HepG2 (cell line): ENCODE measurements around the gene GZF1. TPM values are rescaled to one million over a fixed set of nuclear protein-coding genes. Genes with fewer than 3 reads are reported as not detected.
A peak's percentile ranks its signal among the peaks of the same experiment; 100 is the strongest.

Source experiments
- ARID4A ChIP-seq: sonication (generic); formaldehyde crosslinking; IDR thresholded peaks from 2 replicates; pipeline ENCODE4 v1.5.0; 2020; ENCODE audit warnings: mild to moderate bottlenecking, missing genetic modification reagents, borderline replicate concordance
- CCDC6 ChIP-seq: sonication (generic); formaldehyde crosslinking; IDR thresholded peaks from 2 replicates; pipeline ENCODE4 v1.8.1; 2022; ENCODE audit warnings: mild to moderate bottlenecking, missing genetic modification reagents, moderate library complexity
- FLYWCH1 ChIP-seq: sonication (generic); formaldehyde crosslinking; IDR thresholded peaks from 2 replicates; pipeline ENCODE4 v1.8.1; 2023; ENCODE audit warnings: mild to moderate bottlenecking, missing genetic modification reagents
- MAFG ChIP-seq: sonication (generic); formaldehyde crosslinking; IDR thresholded peaks from 2 replicates; pipeline ENCODE4 v1.5.1; 2020; ENCODE audit warnings: mild to moderate bottlenecking, missing genetic modification reagents
- MED1 ChIP-seq: sonication (generic); formaldehyde crosslinking; IDR thresholded peaks from 2 replicates; pipeline ENCODE4 v1.4.0; 2020; ENCODE audit warnings: missing genetic modification reagents
- MEIS2 ChIP-seq: sonication (generic); formaldehyde crosslinking; IDR thresholded peaks from 2 replicates; pipeline ENCODE4 v1.9.0; 2021; ENCODE audit warnings: mild to moderate bottlenecking, missing genetic modification reagents
- PAF1 ChIP-seq: IDR thresholded peaks from 2 replicates; pipeline ENCODE4 v1.6.1; 2016; ENCODE audit warnings: missing genetic modification reagents, missing compliant biosample characterization
- PHF21A ChIP-seq: sonication (generic); formaldehyde crosslinking; IDR thresholded peaks from 2 replicates; pipeline ENCODE4 v1.5.0; 2020; ENCODE audit warnings: mild to moderate bottlenecking, missing genetic modification reagents
- RBAK ChIP-seq: sonication (generic); formaldehyde crosslinking; IDR thresholded peaks from 2 replicates; pipeline ENCODE4 v1.5.1; 2020; ENCODE audit warnings: mild to moderate bottlenecking, missing genetic modification reagents
- SMYD3 ChIP-seq: sonication (generic); formaldehyde crosslinking; IDR thresholded peaks from 2 replicates; pipeline ENCODE4 v1.8.1; 2023; ENCODE audit warnings: mild to moderate bottlenecking, missing genetic modification reagents
- SP1 ChIP-seq, 2 experiments: fragments of 450-650 bp in 1 of 2; sonication (generic) in 1 of 2; formaldehyde crosslinking in 1 of 2; IDR thresholded peaks; 2 replicates each; pipeline versions ENCODE4 v1.4.0 to v1.6.1; 2016 to 2020; ENCODE audit warnings: missing genetic modification reagents in 1 of 2
- SRSF9 ChIP-seq: fragments of 200-400 bp; formaldehyde crosslinking; IDR thresholded peaks from 2 replicates; pipeline ENCODE4 v1.6.1; 2018; ENCODE audit warnings: borderline replicate concordance, mild to moderate bottlenecking, low read depth, low read length; ENCODE audit not compliant: insufficient read depth, poor library complexity, severe bottlenecking
- STAT5B ChIP-seq: sonication (generic); formaldehyde crosslinking; IDR thresholded peaks from 2 replicates; pipeline ENCODE4 v1.4.0; 2020; ENCODE audit warnings: missing genetic modification reagents
- ZBTB10 ChIP-seq: sonication (generic); formaldehyde crosslinking; IDR thresholded peaks from 2 replicates; pipeline ENCODE4 v1.4.0; 2020; ENCODE audit warnings: missing genetic modification reagents, borderline replicate concordance
- ZNF292 ChIP-seq: sonication (generic); formaldehyde crosslinking; IDR thresholded peaks from 2 replicates; pipeline ENCODE4 v1.8.1; 2022; ENCODE audit warnings: mild to moderate bottlenecking, low read depth, missing genetic modification reagents, borderline replicate concordance
- ZNF484 ChIP-seq: sonication (generic); formaldehyde crosslinking; IDR thresholded peaks from 2 replicates; pipeline ENCODE4 v1.5.1; 2020; ENCODE audit warnings: mild to moderate bottlenecking, low read depth, missing genetic modification reagents, borderline replicate concordance
- ZNF639 ChIP-seq: conservative IDR thresholded peaks from 2 replicates; pipeline ENCODE4 v1.6.1; 2018; ENCODE audit warnings: missing genetic modification reagents
- ZNF749 ChIP-seq: sonication (generic); formaldehyde crosslinking; IDR thresholded peaks from 2 replicates; pipeline ENCODE4 v1.8.0; 2022; ENCODE audit warnings: mild to moderate bottlenecking, missing genetic modification reagents, moderate library complexity, borderline replicate concordance
- ZSCAN20 ChIP-seq: sonication (generic); formaldehyde crosslinking; IDR thresholded peaks from 2 replicates; pipeline ENCODE4 v1.4.0; 2020; ENCODE audit warnings: missing genetic modification reagents, mild to moderate bottlenecking, borderline replicate concordance
- ZSCAN9 ChIP-seq: IDR thresholded peaks from 2 replicates; pipeline ENCODE4 v1.6.1; 2016; ENCODE audit warnings: borderline replicate concordance
- polyA plus RNA-seq, 8 experiments: library from polyadenylated mRNA; depleted of rRNA in 3 of 8; stranded (reverse) in 7 of 8; unstranded in 1 of 8; fragments of >200 nt; fragmentation: Illumina TruSeq in 4 of 8; extraction: Trizol in 4 of 8; gene quantifications; 2 replicates each; pipeline versions ENCODE4 v1.2.1 to v1.2.3, GENCODE V29; 2011 to 2016; ENCODE audit warnings: low read depth in 4 of 8, missing spikeins in 1 of 8, mixed read lengths in 1 of 8; ENCODE audit not compliant: insufficient read depth in 1 of 8
- total RNA-seq, 5 experiments: library from RNA; depleted of rRNA; stranded (reverse); fragments of >200 nt; fragmentation: Illumina TruSeq; extraction: Trizol; gene quantifications; 2 replicates each; pipeline ENCODE4 v1.2.3, GENCODE V29; 2016; ENCODE audit warnings: low read depth in 1 of 5

Gene GZF1
- total and polyA plus RNA-seq, 2 of the 13 experiments (the other 11 are each of a cell fraction or from before 2014, with no cell fraction given): 16.9 to 26.0 TPM

GRCh38 chr20:23361476-23362391 lies at the start of gene GZF1 (continued):
- TF ChIP-seq MEIS2 (CRISPR knock-in tag): peak; percentile 88; the same call in 1 of the 2 replicates
- peak; percentile 32; the same call in 1 of the 2 replicates for TF ChIP-seq SMYD3 (CRISPR knock-in tag)
- peak; percentile 71 for TF ChIP-seq MAFG
- TF ChIP-seq ZNF292 (CRISPR knock-in tag): peak; percentile 77; the same call in 1 of the 2 replicates
- no peak for TF ChIP-seq SRSF9
- no peak; the same call in 1 of the 2 replicates for TF ChIP-seq ZSCAN9 (CRISPR knock-in tag)
- peak; percentile 96 for TF ChIP-seq ZNF639 (CRISPR knock-in tag)
- no peak; the same call in 1 of the 2 replicates for TF ChIP-seq SP1 (IDR thresholded peaks at IDR 0.05)
- peak; percentile 98 for TF ChIP-seq SP1 (CRISPR knock-in tag; IDR thresholded peaks at IDR 0.05)
- TF ChIP-seq MED1 (CRISPR knock-in tag): peak; percentile 93
- TF ChIP-seq STAT5B (CRISPR knock-in tag): peak; percentile 73
- peak; percentile 99 for TF ChIP-seq ARID4A (CRISPR knock-in tag)
- peak; percentile 91 for TF ChIP-seq ZNF749
- no peak; the same call in 1 of the 2 replicates for TF ChIP-seq ZNF484 (CRISPR knock-in tag)
- TF ChIP-seq PHF21A (CRISPR knock-in tag): peak; percentile 90
- no peak for TF ChIP-seq PAF1 (CRISPR knock-in tag)
- no peak for TF ChIP-seq RBAK (CRISPR knock-in tag)
- TF ChIP-seq CCDC6 (CRISPR knock-in tag): peak; percentile 97; the same call in 1 of the 2 replicates
- no peak for TF ChIP-seq FLYWCH1 (CRISPR knock-in tag)
- 0 out of 2 replicates have a peak, but pooled peaks have one; percentile 26 for TF ChIP-seq ZSCAN20
- peak; percentile 83 for TF ChIP-seq ZBTB10
